HG03520 (cell line): ENCODE data around the gene CDH4.

ENCODE experiments used
- ATAC-seq: cut with Tn5 transposase; IDR thresholded peaks from one replicate; pipeline ENCODE4 v1.9.1; 2021; ENCODE audit warnings: mild to moderate bottlenecking, moderate library complexity; ENCODE audit not compliant: unreplicated experiment

Gene CDH4

DNA sequence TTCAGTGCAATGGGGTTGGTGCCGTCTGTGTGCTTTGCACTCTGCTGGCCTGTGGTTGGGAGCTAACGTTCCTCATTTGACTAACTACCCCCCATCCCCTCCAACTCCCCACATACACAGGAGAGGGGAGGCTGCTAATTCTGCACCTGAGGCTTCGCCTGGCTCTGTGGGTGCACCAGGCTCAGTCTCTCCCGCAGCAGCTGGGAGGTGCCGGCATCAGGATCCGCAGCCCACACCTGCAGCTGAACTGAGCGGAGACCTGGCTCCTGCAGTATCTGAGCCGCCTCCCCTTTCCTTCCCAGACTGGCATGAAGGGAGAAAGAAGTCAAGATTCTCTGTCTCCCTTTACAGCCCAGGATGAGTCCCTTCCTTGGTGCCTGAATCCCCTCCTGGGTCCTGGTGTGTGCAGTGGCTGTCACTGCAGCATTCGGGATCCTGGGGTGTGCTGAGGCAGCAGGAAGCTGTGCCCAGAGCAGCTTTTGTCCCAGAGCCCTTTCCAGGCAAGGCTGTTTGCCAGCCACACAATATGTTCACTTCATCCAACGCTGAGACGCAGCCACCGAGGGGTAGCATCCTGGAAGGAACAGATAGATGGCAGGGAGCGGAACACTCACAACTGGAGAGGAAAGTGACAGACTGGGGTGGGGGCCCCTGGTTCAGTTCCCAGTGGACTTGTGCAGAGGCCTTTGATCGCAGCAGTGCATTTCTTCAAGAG lies 70.2 kb downstream of the CDH4 start:
- no peak for ATAC-seq

DNA sequence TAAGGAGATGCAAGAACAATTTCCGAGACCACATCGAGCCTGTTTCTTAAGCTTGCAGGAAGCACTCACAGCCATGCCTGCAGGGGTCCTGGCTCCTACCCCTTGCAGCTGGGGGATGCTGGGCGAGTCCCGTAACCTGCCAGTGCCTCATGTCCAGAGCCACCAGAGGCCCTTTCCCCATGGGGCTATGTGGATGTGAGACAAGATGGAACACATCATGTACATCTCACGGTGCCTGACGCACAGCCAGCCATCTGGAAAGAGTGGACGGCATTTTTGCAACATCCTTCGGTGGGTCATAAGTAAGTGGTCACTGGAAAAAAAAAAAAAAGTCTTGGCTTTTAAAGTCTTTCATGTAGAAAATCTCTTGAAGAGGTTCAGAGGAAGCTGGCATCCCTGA lies 72.8 kb downstream of the CDH4 start:
- no peak for ATAC-seq

GRCh38 chr20:61325718-61326117 lies 73.7 kb downstream of the CDH4 start:
- ATAC-seq, result no peak

DNA sequence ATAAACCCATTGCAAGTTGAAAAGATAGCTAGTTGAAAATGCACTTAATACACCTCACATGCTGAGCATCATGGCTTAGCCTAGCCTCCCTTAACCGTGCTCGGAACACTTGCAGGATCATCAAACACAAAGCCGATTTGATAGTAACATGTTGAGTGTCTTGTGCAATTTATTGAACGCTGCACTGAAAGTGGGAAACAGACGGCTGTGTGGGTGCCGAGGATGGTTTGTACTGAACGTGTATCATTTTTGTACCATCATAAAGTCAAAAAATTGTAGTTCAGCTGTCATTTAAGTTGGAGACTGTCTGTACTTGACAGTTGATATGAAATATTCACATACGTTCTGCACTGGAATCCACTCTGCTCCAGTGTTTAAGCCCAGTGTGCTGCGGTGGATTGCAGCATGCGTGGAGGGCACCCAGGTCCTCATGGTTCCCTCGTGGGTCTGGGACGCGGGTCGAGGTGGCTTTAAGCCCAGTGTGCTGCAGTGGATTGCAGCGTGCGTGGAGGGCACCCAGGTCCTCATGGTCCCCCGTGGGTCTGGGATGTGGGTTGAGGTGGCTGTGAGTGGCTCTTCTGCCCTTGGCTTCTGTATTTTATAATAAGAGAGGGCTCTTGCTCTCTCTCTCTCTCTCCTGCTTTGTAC lies 77.0 kb downstream of the CDH4 start:
- no peak for ATAC-seq

DNA sequence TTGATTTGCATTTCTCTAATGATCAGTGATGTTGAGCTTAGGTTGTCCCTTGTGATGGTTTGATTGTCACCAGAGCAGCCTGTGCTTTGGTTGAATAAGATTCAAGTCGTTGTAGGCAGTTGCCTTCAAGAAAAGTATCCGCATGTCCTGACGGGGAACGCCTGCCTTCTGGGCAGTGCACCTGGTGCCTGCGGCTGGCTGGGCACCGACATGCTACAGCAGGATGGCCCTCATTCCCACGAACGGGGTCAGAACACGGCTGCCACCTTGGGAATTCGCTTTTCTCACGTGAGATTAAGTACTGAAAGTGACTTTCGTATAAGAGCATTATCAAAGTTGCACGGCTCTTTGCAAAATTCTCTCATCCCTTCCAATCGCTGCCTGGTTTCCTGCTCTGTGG lies 78.4 kb downstream of the CDH4 start:
- ATAC-seq, result no peak

DNA sequence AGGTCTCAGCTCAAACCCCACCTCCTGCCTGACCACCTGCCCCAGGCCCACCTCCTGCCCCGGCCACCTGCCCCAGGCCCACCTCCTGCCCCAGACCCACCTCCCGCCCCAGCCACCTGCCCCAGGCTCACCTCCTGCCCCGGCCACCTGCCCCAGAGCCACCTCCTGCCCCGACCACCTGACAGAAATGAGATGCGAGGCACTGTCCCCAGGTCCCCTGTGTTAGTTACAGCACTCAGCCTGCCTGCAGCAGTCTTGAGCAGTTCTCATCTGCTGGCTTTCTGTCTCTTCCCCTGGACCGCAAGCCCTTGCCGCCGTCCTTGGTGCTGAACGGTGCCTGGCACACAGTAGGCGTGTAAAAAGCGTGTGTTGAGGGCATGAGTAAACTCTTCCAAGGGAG lies 79.5 kb downstream of the CDH4 start:
- ATAC-seq, result no peak

DNA sequence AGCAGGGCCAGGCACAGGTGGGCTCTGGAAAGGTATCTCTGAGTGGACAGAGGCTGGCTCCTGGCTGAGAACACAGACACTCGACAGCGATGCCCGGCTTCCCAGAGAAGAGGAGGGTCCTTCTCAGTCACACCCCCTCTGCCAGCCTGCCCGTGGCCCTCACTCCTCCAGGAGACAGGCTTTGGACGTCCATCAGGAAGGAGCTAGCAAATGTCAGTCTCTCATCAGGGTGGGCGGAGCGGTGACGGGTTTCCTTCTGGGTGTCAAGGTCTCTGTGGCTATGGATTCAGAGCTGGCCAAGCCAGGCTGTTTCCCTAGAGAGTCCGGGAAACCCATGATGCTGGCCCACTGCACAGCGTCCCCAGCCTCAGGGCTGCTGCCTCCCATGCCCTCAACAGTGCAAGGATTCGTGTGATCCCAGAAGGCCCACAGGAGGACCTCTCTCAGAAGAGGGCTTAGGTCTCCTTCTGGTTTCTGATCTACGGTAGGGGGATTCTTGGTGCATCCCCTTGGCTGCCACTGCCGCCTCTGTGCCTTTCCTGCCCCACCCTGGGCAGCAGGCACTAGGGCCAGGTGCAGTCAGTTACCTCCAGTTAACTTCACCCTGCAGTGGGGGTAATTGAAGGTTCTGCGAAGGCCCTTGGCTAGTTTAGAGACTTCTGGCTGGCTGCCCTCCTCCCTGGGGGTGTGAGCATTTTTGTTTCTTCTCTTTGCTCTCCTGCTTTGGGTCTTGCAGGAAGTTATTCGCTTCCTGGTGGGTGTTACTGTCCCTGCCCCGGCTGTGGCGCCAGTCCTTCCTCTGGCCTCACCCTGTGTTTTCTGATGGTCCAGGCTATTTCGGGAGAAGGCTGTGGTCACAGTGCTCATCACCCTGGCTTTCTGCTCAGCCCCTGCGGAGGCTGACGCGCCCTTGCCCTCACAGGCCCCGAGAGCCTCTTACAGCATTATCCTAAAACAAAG lies 80.2 kb downstream of the CDH4 start:
- ATAC-seq, result no peak

DNA sequence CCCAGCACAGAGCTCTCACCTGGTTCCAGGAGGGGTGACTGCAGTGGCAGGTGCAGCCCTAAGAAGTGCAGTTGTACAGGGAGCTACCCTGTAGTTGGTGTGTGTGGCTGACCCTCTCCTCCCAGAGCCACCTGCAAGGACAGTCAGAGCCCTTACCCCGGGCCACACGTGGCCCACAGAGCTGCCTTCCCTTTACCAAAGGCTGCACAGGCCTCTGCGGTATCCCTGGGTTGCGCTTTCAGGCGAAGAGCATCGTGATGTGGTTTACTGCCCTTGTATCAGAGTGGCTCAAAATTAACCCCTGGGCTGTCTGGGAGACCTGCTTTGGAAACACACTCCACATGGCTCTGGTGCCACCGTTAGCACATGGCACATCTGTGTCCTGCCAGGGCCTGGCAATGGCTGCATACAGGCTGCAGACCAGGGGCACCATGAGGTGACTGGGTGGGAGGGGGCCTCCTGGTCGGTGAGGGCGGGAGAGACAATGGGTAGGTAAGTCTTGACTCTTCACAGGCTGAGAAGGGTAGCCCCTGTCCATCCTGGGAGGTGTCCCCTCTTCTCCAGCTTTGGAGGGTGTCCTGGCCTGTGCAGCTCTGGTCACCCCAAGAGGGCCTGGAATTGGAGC lies 81.5 kb downstream of the CDH4 start:
- ATAC-seq, result no peak

GRCh38 chr20:61340157-61340556 lies 88.1 kb downstream of the CDH4 start:
- ATAC-seq, result no peak

DNA sequence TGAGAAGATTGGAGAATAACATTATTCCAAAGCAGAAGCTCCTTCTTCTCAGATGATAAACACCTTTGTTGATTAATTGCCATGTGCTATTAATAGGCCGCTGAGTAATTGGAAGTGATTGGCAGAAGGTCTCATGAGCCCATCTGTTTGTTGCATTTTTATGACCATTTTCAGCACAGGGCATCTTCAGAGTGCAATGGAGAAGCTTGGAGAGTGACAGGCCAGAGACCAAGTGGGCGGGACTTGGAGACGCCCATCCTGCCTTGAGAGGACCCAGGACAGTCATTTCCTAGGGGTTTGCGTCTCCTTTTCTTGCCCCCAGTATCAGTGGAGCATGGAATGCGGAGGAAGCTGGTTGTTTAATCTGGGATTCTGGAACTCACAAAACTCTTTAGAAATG lies 89.5 kb downstream of the CDH4 start:
- ATAC-seq, result no peak

DNA sequence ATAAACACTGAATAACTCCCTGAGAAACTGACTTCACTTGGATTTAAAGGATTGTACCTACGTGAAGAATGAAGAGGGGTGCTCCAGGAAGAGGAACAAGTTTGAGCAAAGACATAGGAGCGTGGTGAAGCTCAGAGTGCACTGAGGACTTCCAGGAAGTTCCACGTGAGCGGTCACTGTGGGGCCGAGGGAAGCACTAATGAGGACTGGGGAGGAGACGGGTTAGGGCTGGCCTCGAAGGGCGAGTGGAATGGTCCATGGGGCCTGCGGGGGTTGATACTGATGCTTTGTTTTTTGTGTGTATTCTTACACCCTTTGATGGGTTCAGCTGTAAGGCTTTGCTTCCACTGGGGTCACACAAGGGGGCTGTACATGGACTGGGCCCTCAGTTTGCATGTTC lies 91.9 kb downstream of the CDH4 start:
- ATAC-seq, result no peak

DNA sequence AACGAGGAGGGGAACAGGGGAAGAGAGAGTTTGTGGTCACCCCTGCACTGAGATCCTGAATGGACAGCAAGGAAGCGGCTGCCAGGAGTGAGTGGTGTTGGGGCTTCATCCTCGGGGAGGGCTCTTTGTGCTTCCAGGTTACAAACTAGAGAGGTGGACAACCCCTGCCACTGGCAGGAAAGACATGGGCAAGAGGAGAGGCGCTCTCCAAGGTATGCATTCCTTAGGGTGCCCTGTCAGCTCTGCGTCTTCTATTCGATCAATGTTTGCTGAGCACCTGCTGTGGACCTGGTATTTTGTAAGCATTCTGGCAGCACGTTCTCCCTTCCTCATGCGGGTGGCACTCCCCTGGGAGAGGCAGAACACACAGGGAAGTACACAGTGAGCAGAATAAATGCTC lies 93.6 kb downstream of the CDH4 start:
- ATAC-seq, result no peak

DNA sequence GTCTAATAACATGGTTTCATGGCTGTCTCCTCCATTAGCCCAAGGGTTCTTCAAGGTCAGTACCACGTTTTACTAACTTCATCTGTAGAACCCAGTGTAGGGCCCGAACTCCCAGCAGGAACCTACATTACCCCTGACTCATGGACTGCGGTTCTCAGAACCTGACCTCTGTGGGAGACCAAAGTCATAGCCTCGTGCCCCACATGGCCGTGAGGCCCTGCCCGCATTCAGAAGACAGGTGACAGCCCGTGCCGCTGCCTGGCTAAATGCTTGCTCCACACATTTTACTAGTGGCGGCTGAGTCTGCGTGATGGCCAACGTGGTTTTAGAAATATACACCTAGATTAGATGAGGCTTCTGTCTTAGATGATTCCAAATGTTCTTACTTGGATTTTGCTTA lies 94.9 kb downstream of the CDH4 start:
- no peak for ATAC-seq

GRCh38 chr20:61347443-61347842 lies 95.4 kb downstream of the CDH4 start:
- no peak for ATAC-seq

- ATAC-seq, result no peak
Measured at GRCh38 chr20:61349447-61350165, 97.5 kb downstream of the CDH4 start.

DNA sequence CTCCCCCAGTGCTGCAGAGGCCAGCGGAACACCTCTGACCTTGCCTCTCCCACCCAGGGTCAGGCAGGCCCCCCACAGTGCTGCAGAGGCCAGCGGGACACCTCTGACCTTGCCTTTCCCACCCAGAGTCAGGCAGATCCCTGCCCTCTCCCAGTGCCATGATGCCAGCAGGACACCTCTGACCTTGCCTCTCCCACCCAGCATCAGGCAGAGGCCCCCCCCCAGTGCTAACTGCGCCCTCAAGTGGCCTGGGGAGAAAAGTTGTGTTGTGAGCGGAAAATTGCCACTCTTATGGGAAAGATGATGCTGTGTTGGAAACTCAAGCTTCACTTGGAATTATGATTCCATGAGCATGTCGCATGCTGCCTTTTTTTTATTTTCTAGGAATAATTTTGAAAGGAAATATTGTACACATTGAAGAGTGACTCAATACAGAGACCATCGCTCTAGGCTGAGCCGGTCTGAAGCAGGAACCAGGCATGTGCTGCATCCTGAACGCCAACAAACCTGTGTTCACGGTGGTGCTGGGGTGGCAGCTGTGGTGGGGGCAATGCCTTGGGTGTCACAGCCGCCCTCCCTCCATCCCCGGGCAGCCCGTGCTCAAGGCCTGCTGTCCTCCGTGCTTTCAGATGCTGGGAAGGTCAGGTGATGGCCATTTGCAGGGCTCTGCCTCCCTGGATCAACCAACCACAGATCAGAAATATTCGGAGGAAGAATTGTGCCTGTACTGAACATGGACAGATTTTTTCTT lies 98.6 kb downstream of the CDH4 start:
- no peak for ATAC-seq

DNA sequence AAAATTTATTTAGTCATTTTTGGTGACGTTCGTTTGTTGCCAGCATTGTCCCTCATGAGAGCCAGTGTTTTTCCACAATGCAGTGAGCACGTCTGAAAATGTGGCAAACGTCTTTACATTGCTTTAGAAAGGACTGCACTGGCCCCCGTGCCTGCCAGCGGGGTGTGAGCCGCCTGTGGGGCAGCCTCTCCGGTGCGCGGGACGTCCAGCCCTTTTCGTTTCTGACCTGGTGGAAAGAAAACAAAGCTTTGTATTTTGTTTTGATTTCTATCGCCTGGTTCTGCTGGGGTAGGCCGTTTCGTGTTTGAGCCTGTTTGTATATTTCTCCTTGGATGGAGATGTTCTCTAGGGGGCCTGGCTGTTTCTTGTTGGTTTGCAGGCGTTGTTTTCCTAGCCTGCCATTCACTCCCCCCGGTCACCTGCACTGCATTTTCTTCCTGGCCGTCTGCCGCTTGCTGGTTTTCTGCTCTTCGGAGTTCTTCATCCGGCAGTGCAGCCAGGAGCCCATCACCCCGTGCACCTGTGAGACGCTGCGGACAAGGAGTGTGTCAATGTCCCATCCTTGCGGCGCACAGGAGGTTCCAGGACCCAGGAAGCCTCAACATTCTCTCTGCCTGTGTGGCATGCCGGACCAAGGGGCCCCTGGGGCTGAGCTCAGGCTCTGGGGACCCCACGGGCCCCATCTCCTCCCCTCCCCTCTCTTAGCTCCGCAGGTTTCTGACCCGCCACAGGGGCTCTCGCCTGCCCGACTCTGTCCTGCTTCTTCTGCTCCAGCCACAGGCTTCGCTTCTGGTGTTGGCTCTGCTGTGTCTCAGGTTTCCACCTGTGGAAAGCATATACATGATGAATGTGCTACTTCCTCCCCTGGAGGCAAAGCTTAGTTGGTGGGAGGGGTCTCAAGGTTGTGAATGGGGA lies 100.5 kb downstream of the CDH4 start:
- no peak for ATAC-seq

- no peak for ATAC-seq
Measured at GRCh38 chr20:61353261-61354000, 101.4 kb downstream of the CDH4 start.
